ENCODE measurements around the gene SERPINB6.
"Not testable (repeated sequence)": the region's sequence is repeated elsewhere in the genome, so short reads cannot be mapped to it uniquely, and the experiment has no call there.

SERPINB6 gene

DNA sequence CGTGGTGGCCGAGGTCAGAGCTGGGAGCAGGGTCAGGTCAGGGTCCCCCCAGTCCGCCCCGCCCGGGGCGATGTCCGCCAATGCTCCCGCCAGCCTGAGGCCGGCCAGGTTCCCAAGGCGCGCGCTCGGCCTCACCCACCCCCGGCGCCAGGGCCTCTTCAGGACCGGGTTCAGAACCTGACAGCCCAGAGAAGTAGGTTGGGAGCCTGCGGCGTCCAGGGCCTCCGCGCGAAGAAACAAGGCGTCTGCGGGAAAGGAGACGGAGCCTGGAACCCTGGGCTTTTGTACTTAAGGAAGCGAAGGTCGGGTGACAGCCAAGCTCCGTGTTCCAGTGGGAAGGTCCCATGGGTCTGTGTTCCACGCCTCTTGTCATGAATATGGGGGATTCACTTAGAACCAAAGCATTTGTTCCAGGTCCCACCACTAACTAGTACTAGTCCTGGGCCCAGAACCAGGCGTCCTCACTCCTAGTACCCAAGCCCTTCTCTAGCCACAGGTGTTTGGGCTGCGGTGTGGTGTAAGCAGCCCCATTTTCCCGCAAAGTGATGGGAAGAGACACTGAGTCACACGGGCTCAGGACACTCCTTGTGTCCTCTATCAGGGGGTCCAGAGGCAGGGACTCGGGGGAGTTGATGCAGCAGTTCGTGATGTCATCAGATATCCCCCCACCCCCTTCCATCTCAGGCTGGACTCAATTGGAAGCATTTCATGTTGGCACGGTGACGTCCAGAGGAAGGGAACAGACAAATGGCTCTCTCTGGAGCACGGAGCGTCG is 67.8 kb downstream of the SERPINB6 start:
- DNase-seq = not testable (repeated sequence)

DNA sequence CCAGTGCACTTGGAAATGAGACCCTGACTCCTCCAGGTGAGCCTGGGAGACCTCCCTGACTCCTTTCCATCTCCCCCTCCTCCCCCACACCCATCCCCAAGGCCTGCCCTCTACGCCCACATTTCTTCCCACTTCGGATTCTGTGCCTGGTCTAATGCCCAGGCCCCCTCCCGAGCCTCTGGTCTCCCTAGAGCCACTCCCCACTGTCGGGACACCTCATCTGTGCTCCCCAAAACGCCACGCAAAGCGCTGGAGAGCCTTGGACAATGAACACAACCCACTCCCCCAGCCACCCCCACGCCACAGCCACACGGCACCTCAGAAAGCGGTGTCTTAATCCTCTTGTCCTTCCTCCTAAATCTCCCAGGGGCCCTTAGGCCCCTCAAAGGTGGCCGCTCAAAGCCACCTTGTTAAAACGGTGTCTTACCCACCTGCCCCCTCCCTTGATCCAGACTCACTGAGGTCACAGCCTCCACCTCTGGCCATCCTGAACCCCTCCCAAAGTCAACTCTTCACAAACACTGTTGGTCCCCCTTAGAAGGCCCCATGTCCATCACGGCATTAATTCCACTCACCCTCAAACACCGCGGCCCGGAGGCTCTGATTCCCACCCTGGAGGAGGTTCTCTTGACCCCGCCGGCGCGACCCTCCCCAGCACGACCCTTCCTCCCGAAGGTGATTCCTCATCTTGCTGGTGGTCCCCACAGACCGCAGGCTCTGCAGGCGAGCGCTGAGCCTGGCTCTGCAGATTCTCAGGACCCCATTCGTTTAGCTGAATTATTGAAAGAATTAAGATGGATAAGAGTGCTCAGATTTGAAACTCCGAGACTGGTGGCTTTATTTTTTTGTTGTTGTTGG is 69.5 kb downstream of the SERPINB6 start:
- not testable (repeated sequence) for DNase-seq

DNA sequence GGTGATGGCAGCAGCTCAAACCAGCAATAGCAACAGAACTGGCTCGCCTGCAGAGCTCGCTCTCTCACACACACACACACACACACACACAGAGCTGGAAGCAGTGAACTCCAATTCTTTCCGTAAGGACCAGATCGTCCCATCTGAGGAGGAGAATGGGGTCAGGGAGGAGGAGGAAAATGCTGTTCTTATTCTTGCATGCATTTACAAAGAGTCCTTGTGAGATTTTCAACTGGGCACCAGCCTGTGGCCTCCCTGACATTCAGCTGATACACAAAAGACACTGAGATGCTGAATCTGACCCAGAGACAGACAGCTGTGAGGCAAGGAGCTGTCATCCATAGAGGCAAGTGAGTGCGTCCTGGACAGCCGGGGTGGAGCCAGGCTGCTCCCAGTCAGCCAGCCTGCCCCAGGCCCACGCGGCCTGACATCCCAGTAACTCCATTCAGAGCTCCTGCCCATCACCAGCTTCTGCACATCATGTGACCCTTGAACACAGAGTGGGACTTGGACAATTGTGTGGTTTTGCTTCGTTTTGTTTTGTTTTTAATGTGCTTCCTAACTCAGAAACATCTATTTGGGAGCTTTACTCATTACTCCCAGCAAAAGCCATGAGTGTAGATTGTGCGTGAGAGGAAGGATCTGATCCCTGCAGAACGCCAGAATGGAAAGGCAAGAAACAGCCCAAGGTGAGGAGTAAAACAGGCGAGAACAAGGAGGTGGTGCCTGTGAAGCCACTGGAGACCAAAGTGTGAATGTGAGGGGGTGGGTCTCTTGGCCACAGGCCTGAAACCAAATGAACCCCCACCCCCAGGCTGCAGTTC is 70.3 kb downstream of the SERPINB6 start:
- DNase-seq = no peak

DNA sequence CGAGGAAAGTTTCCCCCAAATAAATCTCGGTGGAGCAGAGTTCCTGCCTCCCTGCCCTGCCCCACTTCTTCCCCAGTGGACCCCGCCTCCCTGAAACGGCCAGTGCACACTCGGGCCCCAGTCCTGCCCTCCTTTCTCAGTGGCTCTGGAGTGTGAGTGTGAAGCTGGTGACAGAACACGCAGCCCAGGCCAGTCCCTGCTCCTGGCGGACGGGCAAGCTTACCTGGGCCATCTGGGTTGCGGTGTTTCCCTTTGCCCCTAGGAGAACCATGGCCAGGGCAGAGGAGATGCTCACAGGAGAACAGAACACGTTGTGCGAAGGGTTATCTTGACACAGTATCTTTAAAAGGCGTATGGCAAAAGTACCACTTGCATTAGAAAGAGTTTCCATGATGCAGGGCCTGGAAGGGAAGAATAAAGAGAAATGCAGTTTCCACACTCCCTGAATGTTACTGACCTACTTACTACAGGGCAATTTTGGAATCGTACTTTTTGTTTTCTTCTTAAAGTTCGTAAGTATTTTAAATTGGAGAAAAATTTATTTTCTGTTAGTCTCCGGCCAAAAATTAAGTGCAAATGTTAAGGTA is 71.1 kb downstream of the SERPINB6 start:
- DNase-seq = no peak

DNA sequence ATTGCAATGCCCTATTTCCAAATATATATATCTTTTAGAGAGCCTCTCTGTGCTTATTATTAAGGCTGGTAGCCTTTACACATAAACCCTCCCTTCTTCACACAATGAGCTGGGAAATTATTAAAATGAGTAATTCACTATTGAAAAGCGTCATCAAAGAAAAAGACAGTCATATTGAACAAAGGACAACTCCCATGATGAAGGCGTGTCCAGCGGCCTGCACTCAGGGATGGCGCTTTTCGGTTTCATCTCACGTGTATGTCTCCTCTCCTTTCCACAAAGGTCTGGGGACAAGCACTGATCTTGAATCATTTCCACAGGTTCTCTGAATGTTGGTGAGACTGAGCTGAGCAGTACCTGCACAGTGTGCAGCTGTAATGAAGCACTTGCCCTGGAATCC is 71.8 kb downstream of the SERPINB6 start:
- no peak for DNase-seq

Data from NCI-H1436 treated with DMSO at 0.1 percent for 48 hours (cell line).